ENCODE measurements around the gene MYO3B. TPM values are rescaled to one million over a fixed set of nuclear protein-coding genes. Genes with fewer than 3 reads are reported as not detected.

Gene MYO3B
- total and polyA plus RNA-seq, 2 experiments from 2014 or later, result 0.11 TPM; not detected in 1

DNA sequence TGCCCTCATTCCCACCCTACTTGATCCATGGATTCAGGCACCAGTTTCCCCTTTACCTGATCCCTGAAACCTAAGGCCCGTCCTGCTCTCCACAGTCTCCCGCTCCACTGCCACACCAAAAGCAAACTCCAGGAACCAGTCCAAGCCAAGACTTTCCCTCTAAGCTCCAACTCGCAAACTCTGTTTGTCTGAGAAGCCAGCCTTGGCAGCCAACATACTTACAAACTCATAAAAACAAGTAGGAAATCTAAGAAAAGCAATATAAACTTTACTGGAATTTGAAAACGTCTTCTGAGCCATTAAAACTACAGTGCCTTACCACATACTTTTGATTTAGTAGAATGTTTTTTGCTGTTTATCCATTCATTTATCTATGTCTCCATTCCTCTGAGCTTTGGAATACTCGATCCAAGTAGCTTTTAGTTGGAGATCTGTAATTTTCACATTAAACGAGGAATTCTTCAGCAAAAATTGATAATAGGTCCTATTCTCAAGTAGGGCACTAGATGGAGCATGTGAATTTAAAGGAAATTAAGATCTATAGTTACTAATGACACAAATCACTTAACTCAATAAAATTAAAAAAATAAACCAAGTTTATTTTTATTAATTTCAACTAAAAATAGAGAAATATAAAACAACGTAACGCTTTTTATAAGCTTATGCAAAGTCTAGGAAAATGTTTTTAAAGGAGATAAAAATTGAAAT lies 199.7 kb downstream of the MYO3B start:
- Histone ChIP-seq H3K9ac (no peak overlapping the region), H4K20me1 (ENCODE audit: insufficient read depth) (no peaks in the 10 kb centered on the region), H2AFZ (no peak overlapping the region), H3K4me3 (no peak overlapping the region), H3K27ac (no peak overlapping the region), H3K27me3 (replicated peaks; ENCODE audit: insufficient read depth) (no peaks in the 10 kb centered on the region; the same call in 1 of the 2 replicates), H3K36me3 (ENCODE audit: low read depth) (no peaks in the 10 kb centered on the region), H3K4me1 (ENCODE audit: insufficient read depth) (no peaks in the 10 kb centered on the region), H3K79me2 (ENCODE audit: insufficient read depth) (no peaks in the 10 kb centered on the region), H3K9me2 (ENCODE audit: insufficient read depth) (no peaks in the 10 kb centered on the region), H3K4me2 (ENCODE audit: unreplicated experiment) (no peak overlapping the region), H3K9me3 (ENCODE audit: low read depth) (no peaks in the 10 kb centered on the region), H3F3A (ENCODE audit: insufficient read depth) (no peaks in the 10 kb centered on the region)
- in situ Hi-C loops (cut with MboI), result no loop called here
- WGBS, 2 experiments (ENCODE audit: low coverage in 1 of 2, low lambda C conversion rate in 2 of 2, missing lambda C conversion rate in 2 of 2), result 18 to 24% methylated on average over 8 of the region's 8 CpGs
- no peak for TF ChIP-seq EZH2 (IDR thresholded peaks at IDR 0.05; ENCODE audit: insufficient read depth, poor library complexity, severe bottlenecking)
- TF ChIP-seq EZH2phosphoT487 (IDR thresholded peaks at IDR 0.05; ENCODE audit: insufficient read depth, low read depth), result no peak
- peak; percentile 31 for DNase-seq

DNA sequence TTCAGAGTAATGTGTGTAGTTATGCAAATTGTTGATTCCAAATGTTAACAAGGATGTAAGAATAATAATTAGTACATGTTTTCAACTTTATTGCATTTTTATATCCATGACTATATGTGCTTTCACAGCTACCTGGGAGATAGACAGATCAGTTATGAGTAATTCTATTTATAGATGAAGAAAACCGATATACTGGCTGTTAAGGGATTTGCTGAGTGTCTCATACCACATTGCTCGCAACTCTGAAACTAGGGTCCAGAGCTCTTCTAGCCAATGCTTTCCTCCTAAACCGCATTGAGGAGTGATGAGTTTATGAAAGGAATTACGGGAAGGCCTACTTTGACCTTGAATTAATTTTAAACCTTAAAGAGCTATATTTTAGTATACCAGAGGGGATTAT lies 202.3 kb downstream of the MYO3B start:
- H4K20me1 ChIP-seq (ENCODE audit: insufficient read depth), result no peaks in the 10 kb centered on the region
- H3K36me3 ChIP-seq (ENCODE audit: low read depth), result no peaks in the 10 kb centered on the region
- no peaks in the 10 kb centered on the region for H3F3A ChIP-seq (ENCODE audit: insufficient read depth)
- H3K27me3 ChIP-seq (replicated peaks; ENCODE audit: insufficient read depth), result no peaks in the 10 kb centered on the region
- WGBS, 2 experiments (ENCODE audit: low coverage in 1 of 2, low lambda C conversion rate in 2 of 2, missing lambda C conversion rate in 2 of 2), result 64 to 69% methylated on average over 4 of the region's 4 CpGs
- no peaks in the 10 kb centered on the region for H3K79me2 ChIP-seq (ENCODE audit: insufficient read depth)
- no peak overlapping the region for H3K4me2 ChIP-seq (ENCODE audit: unreplicated experiment)
- H3K9ac ChIP-seq, result no peak overlapping the region
- no peak overlapping the region for H3K4me3 ChIP-seq
- TF ChIP-seq EZH2phosphoT487 (IDR thresholded peaks at IDR 0.05; ENCODE audit: insufficient read depth, low read depth) (no peak), EZH2 (IDR thresholded peaks at IDR 0.05; ENCODE audit: insufficient read depth, poor library complexity, severe bottlenecking) (no peak)
- in situ Hi-C loops (cut with MboI), result no loop called here
- H3K4me1 ChIP-seq (ENCODE audit: insufficient read depth), result no peaks in the 10 kb centered on the region
- no peak for DNase-seq
- H3K9me2 ChIP-seq (ENCODE audit: insufficient read depth), result no peaks in the 10 kb centered on the region
- H3K27ac ChIP-seq, result no peak overlapping the region
- no peaks in the 10 kb centered on the region for H3K9me3 ChIP-seq (ENCODE audit: low read depth)
- no peak overlapping the region for H2AFZ ChIP-seq

DNA sequence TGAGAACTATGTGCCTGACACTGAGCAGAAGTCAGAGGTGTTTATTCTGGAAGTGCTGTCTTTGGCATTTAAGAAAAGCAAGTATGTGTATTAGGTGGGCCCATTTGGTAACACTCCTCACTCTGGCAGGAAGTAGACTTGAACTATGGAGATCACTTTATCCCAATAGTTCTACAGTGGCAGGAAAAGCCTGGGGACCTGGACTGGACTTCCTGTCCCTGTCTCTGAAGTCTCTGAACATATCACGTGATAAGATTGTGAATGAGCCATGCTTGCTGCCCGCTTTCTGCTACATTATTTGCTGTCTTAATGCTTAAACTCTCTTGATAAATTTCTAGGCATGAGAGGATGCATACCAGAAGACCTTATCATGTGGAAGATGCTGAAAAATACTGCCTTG lies 203.7 kb downstream of the MYO3B start:
- H3K4me2 ChIP-seq (ENCODE audit: unreplicated experiment), result no peak overlapping the region
- no peaks in the 10 kb centered on the region for H3K4me1 ChIP-seq (ENCODE audit: insufficient read depth)
- no peaks in the 10 kb centered on the region for H3F3A ChIP-seq (ENCODE audit: insufficient read depth)
- H3K9ac ChIP-seq, result no peak overlapping the region
- TF ChIP-seq EZH2phosphoT487 (IDR thresholded peaks at IDR 0.05; ENCODE audit: insufficient read depth, low read depth) (no peak), EZH2 (IDR thresholded peaks at IDR 0.05; ENCODE audit: insufficient read depth, poor library complexity, severe bottlenecking) (no peak)
- WGBS, 2 experiments (ENCODE audit: low coverage in 1 of 2, low lambda C conversion rate in 2 of 2, missing lambda C conversion rate in 2 of 2), result 88% methylated on average over 2 of the region's 2 CpGs
- in situ Hi-C loops (cut with MboI), result no loop called here
- H3K9me3 ChIP-seq (ENCODE audit: low read depth), result no peaks in the 10 kb centered on the region
- no peak overlapping the region for H3K4me3 ChIP-seq
- H4K20me1 ChIP-seq (ENCODE audit: insufficient read depth), result no peaks in the 10 kb centered on the region
- no peaks in the 10 kb centered on the region for H3K9me2 ChIP-seq (ENCODE audit: insufficient read depth)
- DNase-seq, result no peak
- no peaks in the 10 kb centered on the region for H3K27me3 ChIP-seq (replicated peaks; ENCODE audit: insufficient read depth)
- H2AFZ ChIP-seq, result no peak overlapping the region
- H3K27ac ChIP-seq, result no peak overlapping the region
- H3K36me3 ChIP-seq (ENCODE audit: low read depth), result no peaks in the 10 kb centered on the region
- no peaks in the 10 kb centered on the region for H3K79me2 ChIP-seq (ENCODE audit: insufficient read depth)

DNA sequence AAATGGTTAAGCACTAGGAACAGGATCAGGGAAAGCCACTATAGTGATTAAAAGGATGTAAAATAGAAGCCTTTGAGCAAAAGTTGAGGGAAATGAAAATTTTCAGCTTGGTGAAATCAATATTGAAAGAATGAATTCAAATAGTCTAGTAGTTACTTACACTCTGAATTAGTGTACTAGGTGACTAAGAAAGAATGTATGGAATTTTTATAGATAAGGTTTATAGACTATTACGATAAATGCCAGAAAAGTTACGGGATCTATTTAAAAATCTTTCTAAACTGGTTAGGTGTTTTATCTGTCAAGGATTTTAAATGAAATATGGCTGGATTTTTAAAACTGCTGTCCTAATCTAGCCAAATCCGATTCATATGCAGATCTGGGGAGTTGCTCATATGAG lies 208.6 kb downstream of the MYO3B start:
- no peaks in the 10 kb centered on the region for H3K9me2 ChIP-seq (ENCODE audit: insufficient read depth)
- no peaks in the 10 kb centered on the region for H4K20me1 ChIP-seq (ENCODE audit: insufficient read depth)
- DNase-seq, result no peak
- no peaks in the 10 kb centered on the region for H3K79me2 ChIP-seq (ENCODE audit: insufficient read depth)
- no peaks in the 10 kb centered on the region for H3F3A ChIP-seq (ENCODE audit: insufficient read depth)
- no peak overlapping the region for H3K4me2 ChIP-seq (ENCODE audit: unreplicated experiment)
- in situ Hi-C loops (cut with MboI), result no loop called here
- no peak overlapping the region for H3K27ac ChIP-seq
- H3K27me3 ChIP-seq (replicated peaks; ENCODE audit: insufficient read depth), result no peaks in the 10 kb centered on the region; the same call in 1 of the 2 replicates
- no peaks in the 10 kb centered on the region for H3K36me3 ChIP-seq (ENCODE audit: low read depth)
- no peak overlapping the region for H3K9ac ChIP-seq
- no peak for TF ChIP-seq EZH2 (IDR thresholded peaks at IDR 0.05; ENCODE audit: insufficient read depth, poor library complexity, severe bottlenecking)
- no peaks in the 10 kb centered on the region for H3K4me1 ChIP-seq (ENCODE audit: insufficient read depth)
- H3K9me3 ChIP-seq (ENCODE audit: low read depth), result no peaks in the 10 kb centered on the region
- WGBS, 2 experiments (ENCODE audit: low coverage in 1 of 2, low lambda C conversion rate in 2 of 2, missing lambda C conversion rate in 2 of 2), result 65 to 68% methylated on average over 3 of the region's 3 CpGs
- H2AFZ ChIP-seq, result no peak overlapping the region
- no peak overlapping the region for H3K4me3 ChIP-seq

Data from GM23248 (cell line).